GM11168 (cell line): ENCODE measurements around the gene SLC9B2.

Experiments
- in situ Hi-C: fragments of 300-500 bp; cut with MboI; formaldehyde crosslinking; loops from one replicate; pipeline ENCODE4 v1.12.0; 2022; ENCODE audit warnings: low sequenced_read_pairs; ENCODE audit not compliant: unreplicated experiment

Gene SLC9B2

GRCh38 chr4:103076747-103077347 lies at the start of gene SLC9B2:
Gene SLC9B2, minus strand, starts transcription at chr4:103076761. Its CDS starts 9,211 bp downstream, at chr4:103067550.
- in situ Hi-C loops: no loop called here

- in situ Hi-C loops: no loop called here
Measured at GRCh38 chr4:103126126-103126525, 49.6 kb upstream of the SLC9B2 start.

GRCh38 chr4:103123114-103123513 lies 46.6 kb upstream of the SLC9B2 start:
- in situ Hi-C loops: no loop called here

GRCh38 chr4:103118166-103118565 lies 41.6 kb upstream of the SLC9B2 start:
- in situ Hi-C loops: no loop called here

- in situ Hi-C loops: no loop called here
Measured at GRCh38 chr4:103111598-103111997, 35.0 kb upstream of the SLC9B2 start.

GRCh38 chr4:103108542-103108941 lies 32.0 kb upstream of the SLC9B2 start:
- in situ Hi-C loops: no loop called here

GRCh38 chr4:103105558-103106356 lies 29.2 kb upstream of the SLC9B2 start:
- in situ Hi-C loops: no loop called here

- in situ Hi-C loops: no loop called here
Measured at GRCh38 chr4:103104886-103105285, 28.3 kb upstream of the SLC9B2 start.

- in situ Hi-C loops: no loop called here
Measured at GRCh38 chr4:103100691-103101090, 24.1 kb upstream of the SLC9B2 start.

- in situ Hi-C loops: no loop called here
Measured at GRCh38 chr4:103099691-103100392, 23.3 kb upstream of the SLC9B2 start, which contains the start of gene BDH2. Gene BDH2, minus strand, starts transcription at chr4:103099834. Its CDS starts 3,580 bp downstream, at chr4:103096254.

GRCh38 chr4:103098756-103099440 lies 22.3 kb upstream of the SLC9B2 start:
- in situ Hi-C loops: no loop called here

- in situ Hi-C loops: no loop called here
Measured at GRCh38 chr4:103098341-103098740, 21.8 kb upstream of the SLC9B2 start.

GRCh38 chr4:103097112-103097511 lies 20.6 kb upstream of the SLC9B2 start:
- in situ Hi-C loops: no loop called here

- in situ Hi-C loops: no loop called here
Measured at GRCh38 chr4:103095080-103095479, 18.5 kb upstream of the SLC9B2 start.

- in situ Hi-C loops: no loop called here
Measured at GRCh38 chr4:103092245-103092644, 15.7 kb upstream of the SLC9B2 start.

- in situ Hi-C loops: no loop called here
Measured at GRCh38 chr4:103091601-103092223, 15.2 kb upstream of the SLC9B2 start.

GRCh38 chr4:103089481-103089880 lies 12.9 kb upstream of the SLC9B2 start:
- in situ Hi-C loops: loop anchor here (10.0 kb wide), 2 partner anchors 475 to 595 kb away; no protein-coding TSS in a partner anchor

- in situ Hi-C loops: loop anchor here (10.0 kb wide), 2 partner anchors 472 to 592 kb away; no protein-coding TSS in a partner anchor
Measured at GRCh38 chr4:103086551-103086950, 10.0 kb upstream of the SLC9B2 start.

- in situ Hi-C loops: loop anchor here (10.0 kb wide), 2 partner anchors 471 to 591 kb away; no protein-coding TSS in a partner anchor
Measured at GRCh38 chr4:103085555-103086196, 9.1 kb upstream of the SLC9B2 start.
